ENCODE results near the gene TRAF3IP1. TPM values are rescaled to one million over a fixed set of nuclear protein-coding genes. Genes with fewer than 3 reads are reported as not detected.
"Not testable (repeated sequence)": the region's sequence is repeated elsewhere in the genome, so short reads cannot be mapped to it uniquely, and the experiment has no call there.

The TRAF3IP1 gene
- total RNA-seq, 6 experiments from 2014 or later = 15.7 to 21.7 (median 17.6) TPM

DNA sequence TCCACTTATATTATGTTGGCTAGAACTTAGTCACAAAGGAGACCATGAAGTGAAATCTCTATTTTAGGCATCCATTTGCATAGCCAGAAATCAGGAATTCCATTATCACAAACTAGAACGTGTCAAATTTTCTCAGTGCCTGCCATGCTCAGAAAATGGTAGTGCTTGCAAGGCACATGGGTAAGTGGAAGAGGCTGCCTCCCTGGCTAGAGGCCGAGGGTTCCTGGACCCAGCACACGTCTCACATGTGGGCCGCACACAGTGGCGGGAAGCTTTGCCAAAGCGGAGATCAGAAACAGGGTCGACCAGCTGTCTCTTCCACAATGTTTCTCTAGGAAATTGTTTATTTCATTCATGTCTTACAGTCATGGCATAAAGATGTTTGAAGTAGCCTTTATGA lies 42.3 kb downstream of the TRAF3IP1 start:
- H3K4me3 Mint-ChIP-seq = no peak overlapping the region
- H3K4me1 Mint-ChIP-seq (ENCODE audit: low read depth) = peaks cover 8% of the 10 kb centered on the region
- no peak for DNase-seq
- no peak overlapping the region for H3K27ac Mint-ChIP-seq
- TF ChIP-seq, protein P1, sequence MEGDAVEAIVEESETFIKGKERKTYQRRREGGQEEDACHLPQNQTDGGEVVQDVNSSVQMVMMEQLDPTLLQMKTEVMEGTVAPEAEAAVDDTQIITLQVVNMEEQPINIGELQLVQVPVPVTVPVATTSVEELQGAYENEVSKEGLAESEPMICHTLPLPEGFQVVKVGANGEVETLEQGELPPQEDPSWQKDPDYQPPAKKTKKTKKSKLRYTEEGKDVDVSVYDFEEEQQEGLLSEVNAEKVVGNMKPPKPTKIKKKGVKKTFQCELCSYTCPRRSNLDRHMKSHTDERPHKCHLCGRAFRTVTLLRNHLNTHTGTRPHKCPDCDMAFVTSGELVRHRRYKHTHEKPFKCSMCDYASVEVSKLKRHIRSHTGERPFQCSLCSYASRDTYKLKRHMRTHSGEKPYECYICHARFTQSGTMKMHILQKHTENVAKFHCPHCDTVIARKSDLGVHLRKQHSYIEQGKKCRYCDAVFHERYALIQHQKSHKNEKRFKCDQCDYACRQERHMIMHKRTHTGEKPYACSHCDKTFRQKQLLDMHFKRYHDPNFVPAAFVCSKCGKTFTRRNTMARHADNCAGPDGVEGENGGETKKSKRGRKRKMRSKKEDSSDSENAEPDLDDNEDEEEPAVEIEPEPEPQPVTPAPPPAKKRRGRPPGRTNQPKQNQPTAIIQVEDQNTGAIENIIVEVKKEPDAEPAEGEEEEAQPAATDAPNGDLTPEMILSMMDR (IDR thresholded peaks at IDR 0.05) = no peak
- peaks cover 10% of the 10 kb centered on the region; the same call in 1 of the 2 replicates for H3K36me3 Mint-ChIP-seq (ENCODE audit: low read depth)
- no peaks in the 10 kb centered on the region; the same call in 1 of the 2 replicates for H3K27me3 Mint-ChIP-seq (ENCODE audit: insufficient read depth)
- no peaks in the 10 kb centered on the region for H3K9me3 Mint-ChIP-seq

DNA sequence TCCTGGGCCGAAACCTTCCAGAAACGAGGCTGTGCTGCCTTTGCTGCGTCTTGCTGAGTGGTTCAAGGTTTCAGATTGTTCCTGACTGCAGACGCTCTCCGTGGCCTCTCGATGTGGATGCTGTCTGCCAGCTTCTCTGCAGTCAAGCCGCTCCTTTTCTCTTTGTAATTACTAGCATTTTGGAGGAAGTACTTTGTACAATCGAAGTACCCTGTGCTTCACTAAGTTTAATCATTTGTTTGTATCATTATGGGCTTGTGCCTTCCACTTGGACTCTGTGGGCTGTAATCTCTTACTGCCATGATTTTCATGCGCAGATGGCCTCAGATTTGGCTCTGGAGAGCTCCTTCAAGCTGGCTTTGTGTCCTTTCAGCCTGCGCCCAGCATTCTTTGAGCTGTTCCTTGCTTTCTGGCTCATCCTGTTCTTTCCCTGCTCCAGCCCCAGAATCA lies 49.3 kb downstream of the TRAF3IP1 start:
- H3K27me3 Mint-ChIP-seq (ENCODE audit: insufficient read depth) = no peaks in the 10 kb centered on the region; the same call in 1 of the 2 replicates
- TF ChIP-seq, protein P1 (IDR thresholded peaks at IDR 0.05) = no peak
- DNase-seq = no peak
- H3K36me3 Mint-ChIP-seq (ENCODE audit: low read depth) = peaks cover 13% of the 10 kb centered on the region
- H3K9me3 Mint-ChIP-seq = no peaks in the 10 kb centered on the region
- H3K27ac Mint-ChIP-seq = peak overlapping the region; percentile 33
- peak overlapping the region; percentile 69 for H3K4me3 Mint-ChIP-seq
- H3K4me1 Mint-ChIP-seq (ENCODE audit: low read depth) = peaks cover 27% of the 10 kb centered on the region

DNA sequence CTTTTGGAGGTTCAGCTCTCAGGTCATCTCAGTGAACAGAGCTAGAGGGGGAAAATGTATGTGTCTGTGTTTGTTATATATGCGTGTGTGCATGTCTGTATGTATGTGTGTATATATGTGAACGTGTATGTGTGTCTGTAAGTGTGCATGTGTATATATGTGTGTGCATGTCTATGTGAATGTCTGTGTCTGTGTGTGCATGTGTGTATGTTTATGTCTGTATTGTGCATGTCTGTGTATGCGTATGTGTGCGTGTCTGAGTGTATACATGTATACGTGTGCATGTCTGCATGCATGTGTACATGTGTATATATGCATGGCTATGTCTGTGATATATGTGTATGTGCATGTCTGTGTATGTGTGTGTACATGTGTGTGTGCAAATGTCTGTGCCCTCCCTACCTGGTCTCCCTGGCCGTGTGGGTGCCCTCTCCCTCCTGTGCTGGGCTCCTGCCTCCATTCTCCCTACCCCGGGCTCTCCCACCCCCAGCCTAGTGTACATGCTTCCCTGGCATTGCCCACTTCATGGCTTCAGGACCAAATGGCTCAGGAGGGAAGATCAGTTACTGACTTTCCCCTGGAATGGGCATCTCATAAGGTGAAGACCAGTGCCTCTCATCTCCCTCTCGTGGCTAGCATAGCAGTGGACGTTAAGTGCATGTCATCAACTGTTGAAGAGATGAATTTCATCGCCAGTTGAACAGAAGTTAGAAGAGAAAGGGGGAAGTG lies 49.9 kb downstream of the TRAF3IP1 start:
- Mint-ChIP-seq H3K36me3 (ENCODE audit: low read depth) (peaks cover 13% of the 10 kb centered on the region), H3K27ac (no peak overlapping the region; the same call in 1 of the 2 replicates), H3K27me3 (ENCODE audit: insufficient read depth) (no peaks in the 10 kb centered on the region; the same call in 1 of the 2 replicates), H3K4me3 (no peak overlapping the region), H3K9me3 (no peaks in the 10 kb centered on the region), H3K4me1 (ENCODE audit: low read depth) (peaks cover 23% of the 10 kb centered on the region)
- TF ChIP-seq, protein P1 (IDR thresholded peaks at IDR 0.05) = no peak
- no peak for DNase-seq

DNA sequence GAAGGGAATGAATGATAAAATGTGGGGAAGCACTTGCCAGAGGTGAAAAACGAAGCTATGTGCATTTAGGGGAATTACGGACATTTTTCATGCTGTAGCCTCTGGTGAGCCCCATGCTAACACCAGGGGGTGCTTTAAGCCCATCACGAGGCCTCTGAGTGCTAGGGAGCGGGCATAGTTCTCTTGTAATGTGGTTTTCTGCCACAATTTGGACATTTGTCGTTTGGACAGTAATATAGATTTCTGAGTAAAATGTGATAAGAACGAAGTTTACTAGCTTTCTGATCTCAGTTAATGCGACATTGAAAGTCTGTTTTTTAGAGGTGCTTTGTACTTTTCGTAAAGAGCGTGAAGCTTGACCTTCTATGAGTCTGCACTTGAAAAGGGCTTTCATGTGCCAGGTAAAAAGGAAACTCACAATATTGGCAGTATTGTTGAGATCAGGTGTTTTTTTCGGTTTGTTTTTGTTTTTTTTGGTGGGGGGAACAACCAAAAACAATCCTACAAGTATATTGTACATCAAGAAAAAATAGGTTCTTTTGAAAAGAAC lies 50.6 kb downstream of the TRAF3IP1 start:
- Mint-ChIP-seq H3K36me3 (ENCODE audit: low read depth) (peaks cover 13% of the 10 kb centered on the region), H3K9me3 (no peaks in the 10 kb centered on the region), H3K4me3 (no peak overlapping the region), H3K27ac (peak overlapping the region; percentile 40), H3K27me3 (ENCODE audit: insufficient read depth) (no peaks in the 10 kb centered on the region; the same call in 1 of the 2 replicates), H3K4me1 (ENCODE audit: low read depth) (peaks cover 23% of the 10 kb centered on the region)
- peak; percentile 50 for DNase-seq
- TF ChIP-seq, protein P1 (IDR thresholded peaks at IDR 0.05) = peak; percentile 90

DNA sequence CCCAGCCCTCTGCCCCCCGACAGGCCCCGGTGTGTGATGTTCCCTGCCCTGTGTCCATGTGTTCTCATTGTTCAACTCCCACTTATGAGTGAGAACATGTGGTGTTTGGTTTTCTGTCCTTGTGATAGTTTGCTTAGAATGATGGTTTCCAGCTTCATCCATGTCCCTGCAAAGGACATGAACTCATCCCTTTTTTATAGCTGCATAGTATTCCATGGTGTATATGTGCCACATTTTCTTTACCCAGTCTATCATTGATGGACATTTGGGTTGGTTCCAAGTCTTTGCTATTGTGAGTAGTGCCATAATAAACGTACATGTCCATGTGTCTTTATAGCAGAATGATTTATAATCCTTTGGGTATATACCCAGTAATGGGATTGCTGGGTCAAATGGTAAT lies 52.0 kb downstream of the TRAF3IP1 start:
- H3K4me3 Mint-ChIP-seq; DNase-seq; H3K27me3 Mint-ChIP-seq (ENCODE audit: insufficient read depth); H3K27ac Mint-ChIP-seq; H3K9me3 Mint-ChIP-seq: not testable (repeated sequence)
- Mint-ChIP-seq H3K4me1 (ENCODE audit: low read depth) (peaks cover 31% of the 10 kb centered on the region), H3K36me3 (ENCODE audit: low read depth) (peaks cover 13% of the 10 kb centered on the region)

DNA sequence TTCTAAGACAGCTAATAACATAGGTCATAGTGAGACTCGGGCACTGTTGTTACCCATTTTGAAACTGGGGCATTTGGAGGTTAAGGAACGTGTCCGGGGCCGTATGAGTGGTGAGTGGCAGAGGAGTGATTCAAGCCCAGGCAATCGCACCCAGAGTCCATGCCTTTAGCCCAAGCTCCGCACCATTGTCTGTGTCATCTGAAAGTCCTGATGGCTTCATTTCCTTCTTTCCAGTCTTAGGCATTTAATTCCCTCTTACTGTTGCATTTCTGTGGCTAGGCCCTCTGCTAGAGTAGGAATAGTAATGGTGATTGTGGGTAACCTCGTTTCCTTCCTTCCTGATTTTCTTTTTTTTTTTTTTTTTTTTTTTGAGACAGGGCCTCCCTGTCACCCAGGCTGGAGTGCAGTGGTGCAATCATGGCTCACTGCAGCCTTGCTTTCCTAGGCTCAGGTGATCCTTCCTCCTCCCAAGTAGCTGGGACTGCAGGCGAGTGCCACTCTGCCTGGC lies 56.6 kb downstream of the TRAF3IP1 start:
- Mint-ChIP-seq H3K4me3 (no peak overlapping the region), H3K4me1 (ENCODE audit: low read depth) (peaks cover 29% of the 10 kb centered on the region), H3K9me3 (no peaks in the 10 kb centered on the region), H3K27me3 (ENCODE audit: insufficient read depth) (no peaks in the 10 kb centered on the region; the same call in none of the 2 replicates), H3K36me3 (ENCODE audit: low read depth) (peaks cover 13% of the 10 kb centered on the region), H3K27ac (peak overlapping the region; percentile 60)
- TF ChIP-seq, protein P1 (IDR thresholded peaks at IDR 0.05) = no peak
- DNase-seq = no peak

Measured in HFFc6 (cell line).